IMR-90 (cell line): Measurements from ENCODE around the gene DDX10. TPM values are rescaled to one million over a fixed set of nuclear protein-coding genes. Genes with fewer than 3 reads are reported as not detected.

Source experiments
- ATAC-seq: fragments of 200-7000 bp; cut with Tn5 transposase; 2 replicates; pipeline ENCODE4 v1.9.1; 2020; ENCODE audit warnings: low read depth, mild to moderate bottlenecking, moderate library complexity
- BruUV-seq: library from RNA; stranded (reverse); fragments of 400-500 nt; replicated peaks from 2 replicates; lab custom pipeline; 2021; lab: Mats Ljungman, UMichigan
- CTCF ChIA-PET: fragments of 300-600 bp; formaldehyde crosslinking; extraction: SDS; loops from one replicate; lab custom pipeline; 2021; ENCODE audit warnings: antibody characterized with exemption; lab: Yijun Ruan, JAX
- POLR2A ChIA-PET: fragments of 300-600 bp; sonication (Branson Sonifier 250); formaldehyde crosslinking; loops from one replicate; lab custom pipeline; 2022; ENCODE audit warnings: antibody characterized with exemption; ENCODE audit not compliant: unreplicated experiment; lab: Charles Lee
- DNase-seq: peaks from one replicate; pipeline ENCODE4 v3.0.0; 2013
- H2AFZ ChIP-seq: replicated peaks from 2 replicates; pipeline ENCODE3; 2013; ENCODE audit warnings: low read length, mild to moderate bottlenecking; ENCODE audit not compliant: poor library complexity
- H2AK5ac ChIP-seq: 2 replicates; pipeline ENCODE4 v1.6.1; 2013; ENCODE audit warnings: low read depth, low read length, inconsistent platforms
- H2AK9ac ChIP-seq: replicated peaks from 2 replicates; pipeline ENCODE3; 2013; ENCODE audit warnings: mild to moderate bottlenecking, low read depth, low read length, moderate library complexity; ENCODE audit not compliant: poor library complexity
- H2BK120ac ChIP-seq: 2 replicates; pipeline ENCODE4 v1.6.1; 2013; ENCODE audit warnings: low read depth, low read length, inconsistent platforms
- H2BK15ac ChIP-seq: 3 replicates; pipeline ENCODE4 v1.6.1; 2013; ENCODE audit warnings: low read depth, low read length, inconsistent platforms
- H2BK20ac ChIP-seq: 2 replicates; pipeline ENCODE4 v1.6.1; 2013; ENCODE audit warnings: low read depth, mild to moderate bottlenecking, inconsistent platforms, low read length, moderate library complexity
- H2BK5ac ChIP-seq: 2 replicates; pipeline ENCODE4 v1.6.1; 2013; ENCODE audit warnings: mild to moderate bottlenecking, low read depth, low read length, inconsistent platforms; ENCODE audit not compliant: poor library complexity, severe bottlenecking
- H3K14ac ChIP-seq: replicated peaks from 2 replicates; pipeline ENCODE4 v1.6.1; 2013; ENCODE audit warnings: low read depth, low read length, inconsistent platforms
- H3K18ac ChIP-seq: 2 replicates; pipeline ENCODE4 v1.6.1; 2013; ENCODE audit warnings: low read depth, low read length, control low read depth
- H3K23ac ChIP-seq: 2 replicates; pipeline ENCODE4 v1.6.1; 2013; ENCODE audit warnings: low read depth, low read length, inconsistent platforms
- H3K27ac ChIP-seq: 2 replicates; pipeline ENCODE4 v1.5.1; 2013; ENCODE audit warnings: mild to moderate bottlenecking, control low read depth, low read length; ENCODE audit not compliant: insufficient read depth
- H3K27me3 ChIP-seq: 2 replicates; pipeline ENCODE4 v1.6.1; 2013; ENCODE audit warnings: low read length; ENCODE audit not compliant: control insufficient read depth, insufficient read depth
- H3K36me3 ChIP-seq: 2 replicates; pipeline ENCODE4 v1.6.1; 2013; ENCODE audit warnings: low read length, mixed read lengths; ENCODE audit not compliant: control insufficient read depth, insufficient read depth
- H3K4ac ChIP-seq: 2 replicates; pipeline ENCODE4 v1.6.1; 2013; ENCODE audit warnings: low read depth, low read length, inconsistent platforms
- H3K4me1 ChIP-seq: 2 replicates; pipeline ENCODE4 v1.6.1; 2013; ENCODE audit warnings: low read length, mixed read lengths; ENCODE audit not compliant: control insufficient read depth, insufficient read depth
- H3K4me2 ChIP-seq: 2 replicates; pipeline ENCODE4 v1.6.1; 2013; ENCODE audit warnings: low read depth, mild to moderate bottlenecking, control low read depth, low read length, moderate library complexity
- H3K4me3 ChIP-seq: 2 replicates; pipeline ENCODE4 v1.5.1; 2013; ENCODE audit warnings: low read depth, mild to moderate bottlenecking, control low read depth, low read length, moderate library complexity; ENCODE audit not compliant: insufficient read depth
- H3K56ac ChIP-seq: 2 replicates; pipeline ENCODE4 v1.6.1; 2013; ENCODE audit warnings: low read length, inconsistent platforms; ENCODE audit not compliant: insufficient read depth; ENCODE audit errors: extremely low read depth
- H3K79me1 ChIP-seq, 2 experiments: 2 replicates each; pipeline ENCODE4 v1.6.1; 2013; ENCODE audit warnings: low read length in 2 of 2, inconsistent platforms in 1 of 2, low read depth in 1 of 2
- H3K9ac ChIP-seq: 2 replicates; pipeline ENCODE4 v1.6.1; 2013; ENCODE audit warnings: low read depth, low read length, control low read depth
- H3K9me1 ChIP-seq: 2 replicates; pipeline ENCODE4 v1.6.1; 2013; ENCODE audit warnings: low read length, inconsistent platforms; ENCODE audit not compliant: insufficient read depth
- H3K9me3 ChIP-seq: 2 replicates; pipeline ENCODE4 v1.6.1; 2013; ENCODE audit warnings: low read length; ENCODE audit not compliant: control insufficient read depth, insufficient read depth
- H4K20me1 ChIP-seq: 2 replicates; pipeline ENCODE4 v1.6.1; 2013; ENCODE audit warnings: low read length, inconsistent platforms; ENCODE audit not compliant: insufficient read depth
- H4K5ac ChIP-seq: 2 replicates; pipeline ENCODE4 v1.6.1; 2013; ENCODE audit warnings: mild to moderate bottlenecking, low read depth, low read length, control low read depth
- H4K8ac ChIP-seq, 2 experiments: 2 replicates each; pipeline ENCODE4 v1.6.1; 2013; ENCODE audit warnings: low read depth in 2 of 2, low read length in 2 of 2, control low read depth in 1 of 2, inconsistent platforms in 1 of 2
- H4K91ac ChIP-seq: 2 replicates; pipeline ENCODE4 v1.6.1; 2013; ENCODE audit warnings: low read depth, low read length, inconsistent platforms; ENCODE audit not compliant: insufficient read depth
- CEBPB ChIP-seq: IDR thresholded peaks from 2 replicates; pipeline ENCODE4 v1.6.1; 2012; ENCODE audit warnings: low read depth, low read length, improper control_type of control experiment
- FOS ChIP-seq: fragments of 150-350 bp; IDR thresholded peaks from 2 replicates; pipeline ENCODE4 v1.6.1; 2016; ENCODE audit warnings: low read depth, low read length
- MAFK ChIP-seq: IDR thresholded peaks from 2 replicates; pipeline ENCODE4 v1.6.1; 2012; ENCODE audit warnings: low read depth, low read length, improper control_type of control experiment
- MAZ ChIP-seq: IDR thresholded peaks from 2 replicates; pipeline ENCODE4 v1.6.1; 2012; ENCODE audit warnings: low read depth, mild to moderate bottlenecking, low read length, improper control_type of control experiment, moderate library complexity, borderline replicate concordance
- MXI1 ChIP-seq: IDR thresholded peaks from 2 replicates; pipeline ENCODE4 v1.6.1; 2012; ENCODE audit warnings: low read depth, mild to moderate bottlenecking, low read length, moderate library complexity, borderline replicate concordance
- NFE2L2 ChIP-seq: fragments of 150-350 bp; IDR thresholded peaks from 2 replicates; pipeline ENCODE4 v1.6.1; 2016; ENCODE audit warnings: low read depth, mild to moderate bottlenecking, low read length
- RAD21 ChIP-seq: IDR thresholded peaks from 2 replicates; pipeline ENCODE4 v1.6.1; 2012; ENCODE audit warnings: low read length, improper control_type of control experiment
- RCOR1 ChIP-seq: IDR thresholded peaks from 2 replicates; pipeline ENCODE4 v1.6.1; 2012; ENCODE audit warnings: mild to moderate bottlenecking, low read length, improper control_type of control experiment; ENCODE audit not compliant: insufficient replicate concordance
- RFX5 ChIP-seq: IDR thresholded peaks from 2 replicates; pipeline ENCODE4 v1.8.0; 2012; ENCODE audit warnings: low read depth, mild to moderate bottlenecking, low read length, moderate library complexity
- SMC3 ChIP-seq: fragments of 150-350 bp; IDR thresholded peaks from 2 replicates; pipeline ENCODE4 v1.6.1; 2016; ENCODE audit warnings: low read depth, mild to moderate bottlenecking, antibody characterized with exemption, low read length, moderate library complexity
- USF2 ChIP-seq: fragments of 150-350 bp; IDR thresholded peaks from 2 replicates; pipeline ENCODE4 v1.6.1; 2017; ENCODE audit warnings: mild to moderate bottlenecking, antibody characterized with exemption, low read length, low read depth
- WGBS, 2 experiments: methylation state at CpG; one replicate each; pipeline versions ENCODE4 v1.1.5 to v1.1.7; 2013; ENCODE audit warnings: missing lambda C conversion rate in 2 of 2; ENCODE audit not compliant: insufficient read length in 1 of 2; ENCODE audit errors: extremely low coverage in 2 of 2; 5-methylcytosine and 5-hydroxymethylcytosine counted together
- dilution Hi-C: fragments of 300-500 bp; cut with HindIII; formaldehyde crosslinking; loops from one replicate; pipeline ENCODE4 v1.14.3; 2018; ENCODE audit warnings: low sequenced_read_pairs; ENCODE audit not compliant: unreplicated experiment
- in situ Hi-C: fragments of 300-500 bp; cut with MboI; formaldehyde crosslinking; loops from 3 replicates; pipeline ENCODE4 v1.14.3; 2019; ENCODE audit warnings: low sequenced_read_pairs, inconsistent platforms, mixed read lengths
- intact Hi-C: fragments of 100-400 bp; cut with micrococcal nuclease; formaldehyde crosslinking; loops from 2 replicates; pipeline ENCODE4 v1.10.0; 2022
- polyA plus RNA-seq, 3 experiments: library from polyadenylated mRNA; depleted of rRNA; stranded (reverse); fragments of >200 nt; gene quantifications; 2 replicates each; pipeline ENCODE4 v1.2.3, GENCODE V29; 2012; ENCODE audit warnings: low replicate concordance in 1 of 3
- total RNA-seq: library from RNA; depleted of rRNA; stranded (reverse); fragments of >200 nt; gene quantifications from 2 replicates; pipeline ENCODE4 v1.2.3, GENCODE V29; 2012
- TF ChIP-seq, protein P1 (sequence below): conservative IDR thresholded peaks from 2 replicates; pipeline ENCODE4 v1.5.1; 2012; ENCODE audit warnings: mild to moderate bottlenecking, low read depth, low read length, improper control_type of control experiment

Gene DDX10
- total and polyA plus RNA-seq, 2 of the 4 experiments (the other 2 are of a cell fraction) = 20.0 to 31.9 TPM

DNA sequence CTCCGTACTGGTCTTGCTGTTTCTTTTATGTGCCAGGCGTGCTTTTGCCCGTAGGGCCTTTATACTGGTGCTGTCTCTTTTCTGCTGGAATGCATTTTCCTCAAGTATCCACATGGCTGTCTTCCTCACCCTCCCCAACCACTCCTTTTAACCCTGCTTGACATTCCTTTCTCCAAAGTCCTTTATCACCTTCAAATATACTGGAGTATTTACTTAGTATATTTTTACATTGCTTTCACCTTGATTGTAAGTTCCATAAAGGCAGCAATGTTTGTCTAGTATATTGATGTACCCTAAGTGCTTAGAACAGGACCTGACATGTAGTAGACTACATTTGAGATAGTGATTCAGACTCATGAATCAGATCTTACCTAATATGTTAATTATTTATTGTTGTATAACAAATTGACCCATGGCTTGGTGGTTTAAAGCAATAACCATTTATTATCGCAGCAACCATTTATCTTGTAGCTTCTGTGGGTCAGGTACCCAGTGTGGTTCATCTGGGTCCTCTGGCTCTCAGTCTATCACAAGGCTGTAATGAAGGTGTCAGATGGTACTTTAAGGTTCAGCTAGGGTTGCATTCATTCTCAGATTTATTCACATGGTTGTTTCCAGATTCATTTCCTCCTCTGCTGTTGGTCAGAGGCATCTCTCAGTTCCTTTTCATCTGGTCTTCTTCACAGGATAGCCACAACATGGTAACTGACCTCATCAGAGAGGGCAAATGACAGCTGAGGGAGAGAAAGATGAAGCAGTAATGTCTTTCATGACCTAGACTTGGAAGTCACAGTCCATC is 34.2 kb downstream of the DDX10 start:
- Histone ChIP-seq H3K4me2 (no peak overlapping the region), H2BK15ac (no peak overlapping the region; the same call in 2 of the 3 replicates), H2AK5ac (0 out of 2 replicates have a peak overlapping the region, but pooled peaks have one; percentile 43), H3K4me3 (no peak overlapping the region), H2BK20ac (peak overlapping the region; percentile 62), H3K4ac (peak overlapping the region; percentile 47), H3K23ac (peak overlapping the region; percentile 59; the same call in 1 of the 2 replicates), H4K91ac (peak overlapping the region; percentile 45), H3K27me3 (no peaks in the 10 kb centered on the region), H4K8ac (peak overlapping the region in 1 of 2 experiments; percentile 38; a peak in 1 of 4 replicates), H2AFZ (no peak overlapping the region), H3K27ac (no peak overlapping the region), H4K5ac (peak overlapping the region; percentile 29; the same call in 1 of the 2 replicates), H3K56ac (no peak overlapping the region), H3K9ac (no peak overlapping the region), H3K14ac (peak overlapping the region; percentile 63), H2BK5ac (peak overlapping the region; percentile 71), H2BK120ac (peak overlapping the region; percentile 52), H3K18ac (peak overlapping the region; percentile 74), H3K9me3 (no peaks in the 10 kb centered on the region), H2AK9ac (no peak overlapping the region), H3K4me1 (peaks cover 8% of the 10 kb centered on the region), H3K36me3 (peaks cover 4% of the 10 kb centered on the region; the same call in 1 of the 2 replicates), H4K20me1 (no peaks in the 10 kb centered on the region), H3K9me1 (peaks cover 4% of the 10 kb centered on the region; the same call in 1 of the 2 replicates), H3K79me1 (peaks cover 3 to 9% of the 10 kb centered on the region in 2 experiments)
- 100% methylated on average over 3 of the region's 4 CpGs; no CpG with 5 or more reads in 1 of the 2 experiments for WGBS, 2 experiments
- CTCF ChIA-PET = interaction anchor here (0.5 to 1.9 kb wide), 10 partner anchors 7 to 1240 kb away, joined by 3 to 15 read pairs (median 4); no protein-coding TSS in a partner anchor
- ATAC-seq (no peak), DNase-seq (no peak)
- intact Hi-C loops = loop anchor here (1.0 to 10.0 kb wide), 8 partner anchors 172 to 1240 kb away; partner anchors contain the start of gene C11orf87
- dilution Hi-C loops = no loop called here
- in situ Hi-C loops = loop anchor here (25.0 kb wide), 1 partner anchor 1238 kb away; no protein-coding TSS in a partner anchor
- POLR2A ChIA-PET = interaction anchor here (0.5 kb wide), 1 partner anchor 404 kb away, joined by 7 read pairs; no protein-coding TSS in a partner anchor
- no TSS peak for BruUV-seq
- TF ChIP-seq SMC3 (no peak), RAD21 (no peak), USF2 (no peak), RCOR1 (no peak), FOS (no peak), MAFK (no peak), RFX5 (no peak), CEBPB (no peak), MXI1 (no peak), MAZ (no peak), NFE2L2 (no peak)
- TF ChIP-seq, protein P1, sequence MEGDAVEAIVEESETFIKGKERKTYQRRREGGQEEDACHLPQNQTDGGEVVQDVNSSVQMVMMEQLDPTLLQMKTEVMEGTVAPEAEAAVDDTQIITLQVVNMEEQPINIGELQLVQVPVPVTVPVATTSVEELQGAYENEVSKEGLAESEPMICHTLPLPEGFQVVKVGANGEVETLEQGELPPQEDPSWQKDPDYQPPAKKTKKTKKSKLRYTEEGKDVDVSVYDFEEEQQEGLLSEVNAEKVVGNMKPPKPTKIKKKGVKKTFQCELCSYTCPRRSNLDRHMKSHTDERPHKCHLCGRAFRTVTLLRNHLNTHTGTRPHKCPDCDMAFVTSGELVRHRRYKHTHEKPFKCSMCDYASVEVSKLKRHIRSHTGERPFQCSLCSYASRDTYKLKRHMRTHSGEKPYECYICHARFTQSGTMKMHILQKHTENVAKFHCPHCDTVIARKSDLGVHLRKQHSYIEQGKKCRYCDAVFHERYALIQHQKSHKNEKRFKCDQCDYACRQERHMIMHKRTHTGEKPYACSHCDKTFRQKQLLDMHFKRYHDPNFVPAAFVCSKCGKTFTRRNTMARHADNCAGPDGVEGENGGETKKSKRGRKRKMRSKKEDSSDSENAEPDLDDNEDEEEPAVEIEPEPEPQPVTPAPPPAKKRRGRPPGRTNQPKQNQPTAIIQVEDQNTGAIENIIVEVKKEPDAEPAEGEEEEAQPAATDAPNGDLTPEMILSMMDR = no peak
